ENCODE results near the gene TTLL9.

- TF ChIP-seq CTCF (conservative IDR thresholded peaks at IDR 0.05; ENCODE audit: low read depth, low read length) (no peak), EZH2 (IDR thresholded peaks at IDR 0.05; ENCODE audit: borderline replicate concordance, low read depth, low read length, poor library complexity, severe bottlenecking) (no peak)
Measured at GRCh38 chr20:31840906-31841816, 29.3 kb upstream of the TTLL9 start.
